K562 (cell line): ENCODE measurements around the gene CORT. TPM values are rescaled to one million over a fixed set of nuclear protein-coding genes. Genes with fewer than 3 reads are reported as not detected.

Experiments
- ATAC-seq: fragments of 200-7000 bp; cut with Tn5 transposase; 3 replicates; pipeline ENCODE4 v1.9.1; 2020; ENCODE audit warnings: moderate library complexity
- BruUV-seq: library from RNA; stranded (reverse); fragments of 400-500 nt; replicated peaks from 2 replicates; lab custom pipeline; 2021; lab: Mats Ljungman, UMichigan
- CTCF ChIA-PET: fragments of 300-600 bp; formaldehyde crosslinking; extraction: SDS; loops from one replicate; lab custom pipeline; 2021; ENCODE audit warnings: low intra/inter-chr PET ratio; lab: Yijun Ruan, JAX
- POLR2A ChIA-PET: fragments of 300-600, 350-650 bp; sonication (Branson Sonifier 250); formaldehyde crosslinking; extraction: SDS; loops from one replicate; lab custom pipeline; 2021; ENCODE audit warnings: antibody characterized with exemption, inconsistent platforms; lab: Yijun Ruan, JAX
- DNase-seq, 4 experiments: peaks; one replicate each; pipeline versions ENCODE4 v3.0.0 to v3.0.0-alpha.2; 2011 to 2018; ENCODE audit warnings: low spot score in 3 of 4, mixed read lengths in 3 of 4; ENCODE audit errors: extremely low read depth in 1 of 4
- FAIRE-seq: peaks from 2 replicates; lab custom pipeline; 2011; peaks lifted over from hg19 to GRCh38; lab: Jason Lieb, UNC
- H2AFZ ChIP-seq: 2 replicates; pipeline ENCODE4 v1.6.0; 2011; ENCODE audit warnings: low read depth, low read length, control low read depth, inconsistent platforms
- H3K27ac ChIP-seq: fragments of 200-600 bp; 3 replicates; pipeline ENCODE4 v1.8.0; 2011; ENCODE audit warnings: low read depth, mild to moderate bottlenecking, control low read depth, inconsistent platforms, low read length, moderate library complexity, mixed read lengths; ENCODE audit errors: extremely low read depth
- H3K27me3 ChIP-seq, 2 experiments: fragments of 300-600 bp in 1 of 2; 2 replicates in 1 of 2; 3 replicates in 1 of 2; pipeline versions ENCODE4 v1.6.0 to v1.8.0; 2011; ENCODE audit warnings: inconsistent platforms in 2 of 2, low read length in 2 of 2, mild to moderate bottlenecking in 1 of 2, mixed read lengths in 1 of 2, moderate library complexity in 1 of 2; ENCODE audit not compliant: control insufficient read depth in 2 of 2, insufficient read depth in 2 of 2
- H3K36me3 ChIP-seq: fragments of 300-600 bp; 3 replicates; pipeline ENCODE4 v1.8.0; 2011; ENCODE audit warnings: mild to moderate bottlenecking, low read length, inconsistent platforms; ENCODE audit not compliant: control insufficient read depth, insufficient read depth
- H3K4me1 ChIP-seq, 2 experiments: fragments of 200-600 bp in 1 of 2; replicated peaks in 1 of 2; 2 replicates in 1 of 2; 3 replicates in 1 of 2; pipeline versions ENCODE4 v1.5.1 to v1.8.0; 2011; ENCODE audit warnings: inconsistent platforms in 2 of 2, low read length in 2 of 2, mild to moderate bottlenecking in 1 of 2, mixed read lengths in 1 of 2, moderate library complexity in 1 of 2; ENCODE audit not compliant: control insufficient read depth in 2 of 2, insufficient read depth in 2 of 2
- H3K4me2 ChIP-seq: 2 replicates; pipeline ENCODE4 v1.6.1; 2011; ENCODE audit warnings: low read length, control low read depth, inconsistent platforms, mixed read lengths; ENCODE audit not compliant: insufficient read depth
- H3K4me3 ChIP-seq: fragments of 200-600 bp; sonication (generic), shearing (Covaris generic); 2 replicates; pipeline ENCODE4 v1.5.1; 2016; ENCODE audit warnings: control low read depth, inconsistent platforms
- H3K79me2 ChIP-seq: fragments of 200-600 bp; 3 replicates; pipeline ENCODE4 v1.8.0; 2011; ENCODE audit warnings: low read length, inconsistent platforms; ENCODE audit not compliant: control insufficient read depth, insufficient read depth
- H3K9ac ChIP-seq, 2 experiments: 2 replicates each; pipeline versions ENCODE4 v1.6.0 to v1.6.1; 2011; ENCODE audit warnings: low read depth in 2 of 2, low read length in 2 of 2, control low read depth in 1 of 2, inconsistent platforms in 1 of 2, mild to moderate bottlenecking in 1 of 2, mixed read lengths in 1 of 2; ENCODE audit not compliant: insufficient read depth in 1 of 2
- H3K9me1 ChIP-seq: one replicate; pipeline ENCODE4 v1.6.0; 2011; ENCODE audit warnings: inconsistent platforms, mild to moderate bottlenecking, low read length, moderate library complexity; ENCODE audit not compliant: control insufficient read depth, insufficient read depth
- H3K9me3 ChIP-seq: replicated peaks from 2 replicates; pipeline ENCODE4 v1.5.1; 2011; ENCODE audit warnings: low read depth, low read length, inconsistent platforms; ENCODE audit not compliant: control insufficient read depth, insufficient read depth
- H4K20me1 ChIP-seq: replicated peaks from 2 replicates; pipeline ENCODE4 v1.6.1; 2011; ENCODE audit warnings: low read length, inconsistent platforms, mixed read lengths; ENCODE audit not compliant: control insufficient read depth, insufficient read depth
- ATF3 ChIP-seq, 2 experiments: fragments of 450-650 bp in 1 of 2; sonication (generic) in 1 of 2; formaldehyde crosslinking in 1 of 2; IDR thresholded peaks in 1 of 2; conservative IDR thresholded peaks in 1 of 2; 2 replicates each; pipeline versions ENCODE4 v1.6.1 to v1.8.1; 2016 to 2023; ENCODE audit warnings: mild to moderate bottlenecking in 2 of 2, moderate library complexity in 2 of 2, inconsistent platforms in 1 of 2, missing genetic modification reagents in 1 of 2
- EGR1 ChIP-seq: fragments of 450-650 bp; conservative IDR thresholded peaks from 2 replicates; pipeline ENCODE4 v1.6.1; 2017; ENCODE audit warnings: mild to moderate bottlenecking
- THAP7 ChIP-seq: fragments of 250-450 bp; sonication (Bioruptor Pico); IDR thresholded peaks from 2 replicates; pipeline ENCODE4 v1.5.0; 2021
- ZBTB33 ChIP-seq: sonication (generic); formaldehyde crosslinking; IDR thresholded peaks from 2 replicates; pipeline ENCODE4 v1.8.1; 2023; ENCODE audit warnings: mild to moderate bottlenecking, missing genetic modification reagents
- WGBS: fragments of 100-300 bp; shearing (Covaris generic); methylation state at CpG from one replicate; pipeline ENCODE4 v1.1.6; 2016; ENCODE audit warnings: low coverage, mixed read lengths; ENCODE audit not compliant: insufficient coverage; ENCODE audit errors: missing lambda C conversion rate; 5-methylcytosine and 5-hydroxymethylcytosine counted together
- in situ Hi-C: fragments of 300-500 bp; cut with MboI; formaldehyde crosslinking; loops from 4 replicates; pipeline ENCODE4 v1.15.0; 2018; ENCODE audit warnings: inconsistent platforms, mixed read lengths
- intact Hi-C: fragments of 100-400 bp; cut with micrococcal nuclease; formaldehyde crosslinking; loops from 2 replicates; pipeline ENCODE4 v1.14.2; 2022
- polyA plus RNA-seq, 8 experiments: library from polyadenylated mRNA; depleted of rRNA in 4 of 8; stranded (reverse) in 5 of 8; unstranded in 3 of 8; fragments of >200 nt; fragmentation: Nextera tagmentation in 2 of 8; fragmentation: Illumina TruSeq in 1 of 8; extraction: Ambion mirVana in 2 of 8; extraction: Trizol in 1 of 8; gene quantifications; 2 replicates each; pipeline versions ENCODE4 v1.2.1 to v1.2.3, GENCODE V29; 2011 to 2014; ENCODE audit warnings: inconsistent platforms in 1 of 8, missing spikeins in 1 of 8
- total RNA-seq, 7 experiments: library from RNA; depleted of rRNA in 6 of 7; stranded (reverse); fragments of >200 nt in 6 of 7; fragmentation: Illumina TruSeq in 2 of 7; extraction: Trizol in 2 of 7; gene quantifications; 2 replicates each; pipeline versions ENCODE4 v1.2.1 to v1.2.3, GENCODE V29; 2011 to 2021; ENCODE audit warnings: low replicate concordance in 1 of 7

Gene CORT
- total and polyA plus RNA-seq, 9 of the 15 experiments (the other 6 are each of a cell fraction or from before 2014, with no cell fraction given) = 0.08 to 0.54 (median 0.13) TPM; not detected in 5

- no peak overlapping the region for H3K4me3 ChIP-seq
- no peak overlapping the region for H3K27ac ChIP-seq
- intact Hi-C loops (no loop called here), in situ Hi-C loops (no loop called here)
- 96% methylated on average over 9 of the region's 9 CpGs for WGBS
- no peak overlapping the region for H3K9ac ChIP-seq
- no peak overlapping the region for H2AFZ ChIP-seq
- ATAC-seq = no peak
- DNase-seq = no peak
- H3K4me1 ChIP-seq = peaks cover 21 to 22% of the 10 kb centered on the region in 2 experiments
- no peaks in the 10 kb centered on the region for H3K9me1 ChIP-seq
- H3K79me2 ChIP-seq = peaks cover 42% of the 10 kb centered on the region
- TF ChIP-seq THAP7 (CRISPR knock-in tag) (no peak), ATF3 (IDR thresholded peaks at IDR 0.05) (peak; percentile 65), ATF3 (CRISPR knock-in tag; conservative IDR thresholded peaks at IDR 0.05) (no peak), ZBTB33 (peak; percentile 70), EGR1 (0 out of 2 replicates have a peak, but pooled peaks have one; percentile 4)
- TF ChIP-seq, all 486 proteins: peak for 3
- Histone ChIP-seq H3K9me3 (no peaks in the 10 kb centered on the region), H3K4me2 (no peak overlapping the region), H3K36me3 (peaks cover 77% of the 10 kb centered on the region), H3K27me3 (no peaks in the 10 kb centered on the region), H4K20me1 (peaks cover 8% of the 10 kb centered on the region; the same call in 1 of the 2 replicates)
- ChIA-PET POLR2A (interaction anchor here (0.6 to 1.2 kb wide), 4 partner anchors 9 to 357 kb away, joined by 3 to 5 read pairs (median 4); no protein-coding TSS in a partner anchor), CTCF (no interaction called here)
- FAIRE-seq = no peak
- BruUV-seq = no TSS peak
Measured at GRCh38 chr1:10402729-10403274, 47.0 kb upstream of the CORT start.
